T-helper 2 cell treated with Interferon-gamma antibody and Interleukin-4, amounts not matched to agents 5 μg/mL and 100 μg/mL, for 36 hours (primary cell): ENCODE results near the gene AMTN.

Source experiments
- DNase-seq: peaks from one replicate; pipeline ENCODE4 v3.0.0; 2021; ENCODE audit warnings: low spot score
- H3K27ac Mint-ChIP-seq: one replicate; pipeline ENCODE4 v1.8.0; 2021; ENCODE audit warnings: mild to moderate bottlenecking, mixed read lengths
- H3K27me3 Mint-ChIP-seq: one replicate; pipeline ENCODE4 v1.8.0; 2021; ENCODE audit warnings: low read depth, mixed read lengths
- H3K36me3 Mint-ChIP-seq: one replicate; pipeline ENCODE4 v1.8.0; 2021; ENCODE audit warnings: low read depth, mixed read lengths
- H3K4me1 Mint-ChIP-seq: one replicate; pipeline ENCODE4 v1.8.0; 2021; ENCODE audit warnings: low read depth, mixed read lengths
- H3K4me3 Mint-ChIP-seq: one replicate; pipeline ENCODE4 v1.8.0; 2022; ENCODE audit warnings: mild to moderate bottlenecking, moderate library complexity, mixed read lengths
- H3K9me3 Mint-ChIP-seq: one replicate; pipeline ENCODE4 v1.8.0; 2021; ENCODE audit warnings: mixed read lengths

AMTN gene

GRCh38 chr4:70581980-70582379, 63.6 kb downstream of the AMTN start:
- no peak overlapping the region for H3K4me3 Mint-ChIP-seq
- no peak overlapping the region for H3K27ac Mint-ChIP-seq
- no peak for DNase-seq
- H3K4me1 Mint-ChIP-seq: no peaks in the 10 kb centered on the region
- no peaks in the 10 kb centered on the region for H3K9me3 Mint-ChIP-seq
- no peaks in the 10 kb centered on the region for H3K36me3 Mint-ChIP-seq
- no peaks in the 10 kb centered on the region for H3K27me3 Mint-ChIP-seq
